HuH-7 (cell line): ENCODE data around the gene DEPDC4.
"Not testable (repeated sequence)": the region's sequence is repeated elsewhere in the genome, so short reads cannot be mapped to it uniquely, and the experiment has no call there.

Experiments
- DNase-seq: peaks from one replicate; pipeline ENCODE4 v3.0.0; 2011; ENCODE audit warnings: low spot score

DEPDC4 gene

DNA sequence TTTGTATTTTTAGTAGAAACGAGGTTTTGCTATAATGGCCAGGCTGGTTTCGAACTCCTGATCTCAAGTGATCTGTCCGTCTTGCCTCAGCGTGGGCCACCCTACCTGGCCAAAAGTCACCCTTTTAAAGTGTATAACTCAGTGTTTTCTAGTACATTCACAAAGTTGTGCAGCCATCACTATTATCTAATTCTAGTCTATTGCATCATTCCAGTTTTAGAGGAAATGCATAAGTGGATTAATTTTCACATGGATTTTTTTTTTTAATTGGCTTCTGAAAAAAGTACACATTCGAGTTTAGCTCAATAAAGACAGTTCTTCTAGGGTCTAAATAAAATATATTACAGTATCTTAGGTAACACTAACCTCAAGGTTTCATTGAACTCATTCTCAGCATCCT, 3.7 kb downstream of the DEPDC4 start:
- no peak for DNase-seq

DNA sequence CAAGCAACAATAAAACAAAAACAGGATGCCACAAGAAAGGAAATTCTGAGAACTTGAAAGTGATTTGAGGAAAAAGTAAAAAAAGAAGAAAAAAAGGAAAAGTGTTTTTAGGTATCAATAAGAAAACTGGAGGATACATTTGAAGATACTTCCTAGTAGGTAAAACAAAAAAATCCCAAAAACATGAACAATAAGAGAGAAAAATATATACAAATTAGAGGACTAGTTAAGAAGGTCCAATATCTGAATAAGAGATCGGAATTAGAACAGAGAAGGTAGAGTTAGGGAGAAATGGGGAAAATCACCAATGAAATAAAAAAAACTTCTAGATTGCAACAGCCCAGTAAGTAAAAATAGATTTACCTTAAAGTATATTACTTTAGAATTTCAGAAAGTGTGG, 8.8 kb downstream of the DEPDC4 start:
- DNase-seq = no peak

DNA sequence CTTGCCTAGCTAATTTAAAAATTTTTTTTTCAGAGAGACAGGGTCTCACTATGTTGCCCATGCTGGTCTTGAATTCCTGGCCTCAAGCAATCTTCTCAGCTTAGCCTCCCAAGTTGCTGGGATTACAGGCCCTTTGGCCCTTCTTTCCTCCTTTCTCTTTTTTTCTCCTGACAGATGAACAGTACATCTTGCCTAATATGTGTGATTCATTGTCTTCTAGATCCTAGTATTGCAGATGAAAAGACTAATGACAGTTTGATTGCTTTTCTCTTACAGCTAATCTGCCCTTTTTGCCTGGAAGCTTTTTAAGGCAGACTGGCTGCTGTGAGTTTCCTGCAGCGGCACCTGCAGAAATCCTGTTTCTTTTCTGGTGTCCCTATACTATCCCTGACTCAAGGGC, 12.0 kb downstream of the DEPDC4 start:
- no peak for DNase-seq

DNA sequence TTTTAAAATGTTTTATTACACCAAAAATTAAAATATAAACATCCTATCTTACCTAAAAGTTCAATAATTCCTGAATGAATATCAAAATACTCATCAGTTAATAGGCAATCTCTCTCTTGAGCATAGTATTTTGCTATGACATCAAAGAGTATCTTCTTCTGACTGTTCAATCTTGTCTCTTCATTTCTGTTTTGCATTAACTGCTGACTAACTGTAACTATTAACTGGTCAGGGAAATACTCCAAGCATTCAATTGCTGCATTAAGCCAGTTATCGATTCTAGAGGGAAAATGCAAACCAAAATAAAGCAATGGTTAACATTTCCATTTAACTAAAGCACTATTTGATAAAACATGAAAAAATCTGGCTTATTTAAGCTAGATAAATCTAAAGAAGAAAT, 13.4 kb downstream of the DEPDC4 start:
- no peak for DNase-seq

DNA sequence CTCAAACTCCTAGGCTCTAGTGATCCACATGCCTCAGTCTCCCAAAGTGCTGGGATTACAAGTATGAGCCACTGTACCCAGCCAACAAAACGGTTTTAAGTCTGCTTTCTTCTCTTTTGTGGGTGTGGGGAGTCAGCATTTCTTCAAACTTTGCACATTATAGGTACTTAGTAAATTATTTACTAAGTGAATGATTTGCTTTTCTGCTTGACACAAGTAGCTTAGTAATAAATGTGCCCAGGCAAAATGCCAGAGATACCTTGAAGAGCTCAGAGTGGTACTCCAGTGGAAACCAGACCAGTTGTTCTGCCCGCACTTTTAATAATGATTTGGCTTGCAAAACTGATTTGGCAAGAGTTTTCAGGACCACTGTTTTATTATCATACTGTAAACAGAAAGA, 15.0 kb downstream of the DEPDC4 start:
- peak; percentile 33 for DNase-seq

DNA sequence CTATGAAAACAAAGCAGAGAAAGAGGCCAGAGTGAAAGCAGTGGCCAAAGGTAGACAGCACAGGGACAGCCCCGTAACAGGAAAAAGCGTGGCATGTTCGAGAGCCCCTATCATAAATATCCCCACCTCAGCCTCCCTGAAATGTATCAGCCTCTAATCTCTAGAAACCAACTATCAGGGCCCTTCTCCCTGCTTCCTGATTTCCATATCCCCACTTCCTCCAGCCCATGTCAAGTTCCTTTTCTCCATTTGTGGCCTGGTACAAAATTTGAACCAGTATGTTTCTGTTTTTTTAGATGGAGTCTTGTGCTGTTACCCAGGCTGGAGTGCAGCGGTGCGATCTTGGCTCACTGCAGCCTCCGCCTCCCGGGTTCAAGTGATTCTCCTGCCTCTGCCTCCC, 16.9 kb downstream of the DEPDC4 start:
- no peak for DNase-seq

DNA sequence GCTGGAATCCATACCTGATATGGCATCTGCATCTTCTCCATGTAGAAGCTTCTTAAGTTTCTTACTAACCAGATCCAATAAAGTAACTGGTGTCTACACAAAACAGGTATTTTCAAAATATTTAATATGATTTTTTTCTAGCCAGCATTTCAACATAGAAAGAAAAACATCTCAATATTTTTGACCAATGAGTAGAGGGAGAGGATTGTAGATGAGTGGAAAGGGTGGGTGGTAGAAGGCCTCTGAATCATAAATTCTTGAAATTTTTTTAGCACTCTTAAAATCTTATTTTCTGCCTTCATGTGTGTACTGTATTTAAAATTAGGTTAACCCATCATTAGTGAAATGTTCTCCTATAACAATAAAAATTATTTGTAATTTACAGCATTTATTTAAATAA, 18.0 kb downstream of the DEPDC4 start:
- DNase-seq = no peak

DNA sequence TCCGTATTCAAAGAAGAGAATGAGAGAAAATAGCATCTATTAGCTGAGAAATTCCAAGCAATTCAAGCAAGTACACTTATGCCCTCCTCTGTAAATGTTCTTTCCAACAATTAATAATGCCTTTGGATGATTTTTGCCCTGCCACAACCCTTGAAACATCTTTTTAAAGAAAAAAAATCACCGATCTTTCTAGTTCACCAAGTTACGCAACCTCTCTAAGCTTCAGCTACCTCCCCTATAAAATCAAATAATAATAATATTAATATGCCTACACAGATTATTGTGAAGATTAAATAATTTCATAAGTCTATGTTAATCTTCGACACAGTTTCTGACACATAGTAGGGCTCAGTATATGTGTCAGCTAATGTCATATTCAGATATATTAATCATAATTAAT, 19.1 kb downstream of the DEPDC4 start:
- no peak for DNase-seq

DNA sequence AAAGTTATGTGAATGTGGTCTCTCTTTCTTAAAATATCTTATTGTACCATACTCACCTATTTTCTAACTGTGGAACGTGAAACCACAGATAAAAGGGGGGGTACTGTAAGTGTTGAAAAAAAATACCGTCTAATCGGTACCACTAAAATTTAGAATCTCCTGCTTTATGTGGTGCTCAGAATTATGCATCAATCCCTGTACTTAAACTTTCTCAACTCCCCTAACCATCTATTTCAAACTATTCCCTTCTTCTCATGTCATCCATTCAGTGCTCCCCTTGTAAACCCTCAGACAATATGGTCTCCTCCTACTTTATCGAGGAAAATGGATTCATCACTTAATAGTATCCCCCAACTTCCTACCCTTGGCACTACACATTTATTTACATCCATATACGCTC, 23.7 kb downstream of the DEPDC4 start:
- DNase-seq = no peak

DNA sequence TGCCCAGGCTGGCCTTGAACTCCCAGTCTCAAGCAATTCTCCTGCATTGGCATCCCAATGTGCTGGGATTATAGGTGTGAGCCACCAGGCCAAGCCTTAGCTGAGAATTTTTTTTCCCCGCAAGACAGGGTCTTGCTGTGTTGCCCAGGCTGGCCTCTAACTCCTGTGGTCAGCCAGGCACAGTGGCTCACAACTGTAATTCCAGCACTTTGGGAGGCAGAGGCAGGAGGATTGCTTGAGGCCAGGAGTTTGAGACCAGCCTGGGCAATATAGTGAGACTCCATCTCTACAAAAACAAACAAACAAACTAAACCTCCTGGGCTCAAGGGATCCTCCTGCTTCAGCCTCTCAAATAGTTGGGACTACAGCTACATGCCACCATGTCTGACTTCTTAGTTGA, 27.3 kb downstream of the DEPDC4 start:
- no peak for DNase-seq

DNA sequence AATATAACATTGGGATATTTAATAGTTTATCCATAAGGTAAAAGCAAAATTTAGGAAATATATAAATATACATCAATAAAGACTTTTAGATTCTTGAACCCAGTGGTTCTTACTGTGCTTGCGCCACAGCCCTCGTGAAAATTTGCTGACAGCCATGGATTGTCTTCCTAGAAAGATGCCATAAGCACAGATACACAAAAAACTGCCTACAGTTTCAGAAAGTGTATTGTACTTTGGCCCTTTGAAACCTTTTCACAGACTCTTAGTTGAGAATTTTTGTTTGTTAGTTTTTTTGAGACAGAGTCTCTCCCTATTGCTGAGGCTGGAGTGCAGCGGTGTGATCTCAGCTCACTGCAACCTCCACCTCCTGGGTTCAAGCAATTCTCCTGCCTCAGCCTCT, 28.1 kb downstream of the DEPDC4 start:
- no peak for DNase-seq

DNA sequence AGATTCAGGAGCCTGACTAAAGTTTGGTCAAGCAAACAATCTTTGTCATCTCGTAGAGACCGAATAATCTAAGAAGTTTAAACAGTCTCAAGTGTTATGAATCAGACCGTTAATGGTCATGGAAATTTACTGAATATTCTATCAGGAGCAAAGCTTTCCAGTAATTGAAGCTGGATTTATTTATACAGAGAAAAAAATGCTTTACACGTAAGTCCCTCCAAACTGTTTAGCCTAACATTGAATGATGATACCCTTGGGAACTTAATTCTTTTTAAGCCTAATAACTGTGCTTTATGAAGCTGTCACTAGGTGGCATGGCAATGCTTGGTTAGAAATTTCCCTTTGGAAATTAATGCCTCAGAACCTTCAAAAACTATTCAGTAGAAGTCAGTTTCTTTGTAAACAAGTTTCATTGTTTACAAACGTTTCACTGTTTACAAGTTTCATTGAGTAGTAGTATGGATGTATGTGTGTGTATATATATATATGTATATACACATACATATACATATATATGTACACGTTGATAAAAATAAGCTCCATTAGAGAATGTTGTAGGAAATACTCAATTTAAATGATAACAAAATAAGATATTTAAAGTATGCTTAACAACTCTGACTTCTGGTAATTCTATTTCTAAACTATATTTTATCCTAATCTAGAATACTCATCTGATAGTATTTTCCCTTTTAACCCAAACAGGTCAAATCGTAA, 32.1 kb downstream of the DEPDC4 start:
- peak; percentile 20 for DNase-seq

DNA sequence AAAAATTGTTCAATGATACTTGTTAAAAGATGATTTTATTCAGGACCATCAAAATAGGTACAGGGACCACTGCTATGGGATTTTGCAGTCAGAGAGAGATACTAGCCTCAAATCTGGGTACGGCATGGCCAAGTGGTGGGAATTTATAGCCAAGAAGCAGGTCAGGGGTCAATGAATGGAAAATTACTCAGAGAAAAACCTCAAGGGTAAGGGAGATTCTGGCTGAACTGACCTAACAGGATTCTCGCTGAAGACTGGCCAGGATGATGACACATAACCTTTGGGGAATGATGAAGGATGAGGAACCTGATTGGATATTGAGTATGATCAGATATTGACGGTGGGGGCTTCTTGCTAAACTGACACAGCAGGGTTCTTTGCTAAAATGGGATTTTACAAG, 32.7 kb downstream of the DEPDC4 start:
- no peak for DNase-seq

DNA sequence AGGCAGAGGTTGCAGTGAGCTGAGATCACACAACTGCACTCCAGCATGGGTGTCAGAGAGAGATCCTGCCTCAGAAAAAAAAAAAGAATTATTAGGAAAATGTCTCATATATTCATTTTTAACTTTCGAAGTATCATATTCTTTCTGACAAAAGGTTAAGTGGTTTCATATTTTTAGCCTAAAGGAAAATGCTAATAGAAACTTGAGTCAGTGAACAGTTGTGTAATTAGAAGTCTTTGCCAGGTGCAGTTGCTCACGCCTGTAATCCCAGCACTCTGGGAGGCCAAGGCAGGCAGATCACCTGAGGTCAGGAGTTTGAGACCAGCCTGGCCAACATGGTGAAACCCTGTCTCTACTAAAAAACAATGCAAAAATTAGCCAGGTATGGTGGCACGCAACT, 35.0 kb downstream of the DEPDC4 start:
- not testable (repeated sequence) for DNase-seq

DNA sequence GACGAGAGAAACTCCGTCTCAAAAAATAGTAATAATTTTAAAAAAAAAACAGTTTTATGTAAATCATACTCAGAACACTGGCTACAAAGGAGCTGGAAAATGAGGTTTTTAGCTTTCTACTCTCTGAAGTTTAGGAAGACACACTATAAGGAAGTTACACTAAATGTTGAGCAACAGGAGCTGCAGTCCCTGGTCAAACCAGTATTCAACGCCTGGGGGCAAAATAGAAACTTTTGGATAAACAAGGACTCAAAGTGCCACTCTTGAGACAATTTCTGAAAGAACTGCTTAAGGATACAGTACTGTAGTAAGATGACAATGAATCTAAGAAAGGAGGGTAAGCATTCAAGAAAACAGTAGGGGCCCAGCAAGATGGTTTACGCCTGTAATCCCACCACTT, 37.0 kb downstream of the DEPDC4 start:
- no peak for DNase-seq

DNA sequence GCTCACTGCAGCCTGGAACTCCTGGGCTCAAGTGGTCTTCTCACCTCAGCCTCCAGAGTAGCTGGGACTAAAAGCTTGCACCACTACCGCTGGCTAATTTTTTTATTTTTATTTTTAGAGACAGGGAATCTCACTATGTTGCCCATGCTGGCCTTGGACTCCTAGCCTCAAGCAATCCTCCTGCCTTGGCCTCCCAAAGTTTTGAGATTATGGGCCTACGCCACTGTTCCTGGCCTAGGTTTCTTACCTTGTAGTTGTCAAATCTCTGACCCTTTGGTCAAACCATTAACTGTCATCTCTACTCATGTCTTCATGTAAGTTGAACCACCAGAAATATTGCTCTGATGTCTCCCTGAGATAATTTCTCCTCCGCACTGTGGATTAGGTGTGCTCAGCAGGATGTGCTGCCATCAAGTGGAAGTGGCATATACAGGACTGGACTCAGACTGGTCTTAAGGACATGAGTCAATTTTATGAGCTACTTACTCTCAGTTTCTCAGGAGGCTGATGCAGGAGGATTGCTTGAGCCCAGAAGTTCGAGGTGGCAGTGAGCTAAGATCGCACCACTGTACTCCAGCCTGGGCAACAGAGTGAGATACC, 37.7 kb downstream of the DEPDC4 start:
- no peak for DNase-seq

DNA sequence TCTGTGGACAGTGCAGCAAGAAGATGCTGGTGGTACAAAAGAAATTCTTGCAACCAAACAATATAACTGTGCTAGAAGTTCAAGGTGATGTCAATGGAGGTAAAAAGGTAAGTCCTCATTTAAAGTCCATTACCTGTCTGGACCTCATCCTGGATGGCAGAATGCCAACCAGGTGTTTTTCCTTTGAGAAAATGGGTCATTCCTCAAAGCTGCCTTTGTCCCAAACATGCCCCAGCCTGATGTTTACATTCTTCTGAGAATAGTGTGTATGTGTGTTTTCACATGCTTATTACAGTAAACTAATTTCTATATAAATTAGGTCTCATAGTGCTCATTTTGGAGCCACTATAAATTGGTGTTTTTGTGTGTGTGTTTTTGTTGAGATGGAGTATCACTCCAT, 41.4 kb downstream of the DEPDC4 start:
- DNase-seq = no peak

DNA sequence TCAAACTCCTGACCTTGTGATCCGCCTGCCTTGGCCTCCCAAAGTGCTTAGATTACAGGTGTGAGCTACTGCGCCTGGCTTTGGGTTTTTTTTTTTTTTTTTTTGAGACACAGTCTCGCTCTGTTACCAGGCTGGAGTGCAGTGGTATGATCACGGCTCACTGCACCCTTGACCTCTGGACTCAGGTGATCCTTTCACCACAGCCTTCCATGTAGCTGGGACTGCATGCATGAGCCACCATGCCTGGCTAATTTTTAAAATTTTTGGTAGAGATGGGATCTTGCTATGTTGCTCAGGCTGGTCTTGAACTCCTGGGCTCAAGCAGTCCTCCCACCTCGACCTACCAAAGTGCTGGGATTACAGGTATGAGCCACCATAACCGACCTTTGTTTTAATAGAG, 44.7 kb downstream of the DEPDC4 start:
- DNase-seq = not testable (repeated sequence)

DNA sequence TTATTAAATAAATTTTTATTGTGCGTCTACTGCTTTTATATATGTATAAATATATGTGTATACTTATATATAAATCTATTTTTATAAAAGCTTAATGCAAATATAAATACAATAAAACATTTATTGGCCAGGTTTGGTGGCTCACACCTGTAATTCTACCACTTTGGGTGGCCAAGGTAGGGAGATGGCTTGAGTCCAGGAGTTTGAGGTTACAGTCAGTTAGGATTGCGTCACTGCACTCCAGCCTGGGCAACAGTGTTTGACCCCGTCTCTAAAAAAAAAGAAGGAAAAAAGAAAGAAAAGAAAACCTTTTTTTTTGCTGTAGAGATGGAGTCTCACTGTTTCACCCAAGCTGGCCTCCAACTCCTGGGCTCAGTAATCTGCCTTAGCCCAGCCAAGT, 45.4 kb downstream of the DEPDC4 start:
- DNase-seq = no peak

DNA sequence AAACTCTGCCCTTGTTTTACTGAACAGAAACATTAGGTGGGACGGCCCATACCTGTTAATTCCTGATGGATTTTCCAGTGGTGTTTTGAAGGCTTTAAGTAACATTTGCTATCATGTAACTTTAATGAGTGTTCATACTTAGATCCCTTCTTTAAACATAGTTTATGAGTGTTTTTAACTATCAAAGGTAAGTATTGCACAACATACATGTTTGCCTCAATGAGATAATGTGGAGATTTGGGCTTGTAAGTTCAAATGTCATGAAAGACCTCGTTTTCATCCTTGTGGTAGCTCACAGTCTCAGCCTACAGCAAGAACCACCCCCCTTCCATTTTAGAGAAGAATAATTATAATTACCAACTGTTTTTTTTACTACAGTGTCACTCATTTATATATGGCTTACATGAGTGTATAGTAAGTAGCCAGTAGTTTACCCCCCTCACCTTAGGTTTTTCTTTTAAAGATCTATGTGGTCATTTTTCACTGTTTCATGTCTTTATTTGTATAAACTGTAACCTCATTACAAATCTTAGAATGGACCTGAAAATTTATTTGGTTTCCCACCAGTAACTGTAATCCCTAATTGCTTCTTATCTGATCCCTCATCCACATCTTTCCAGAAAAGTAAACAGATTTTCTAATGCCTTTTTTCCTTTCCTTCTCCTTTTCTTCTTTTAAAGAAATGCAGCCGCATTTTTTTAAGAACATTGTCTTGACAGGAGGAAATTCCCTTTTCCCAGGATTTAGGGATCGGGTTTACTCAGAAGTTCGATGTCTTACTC, 47.4 kb downstream of the DEPDC4 start:
- DNase-seq = peak; percentile 23

DNA sequence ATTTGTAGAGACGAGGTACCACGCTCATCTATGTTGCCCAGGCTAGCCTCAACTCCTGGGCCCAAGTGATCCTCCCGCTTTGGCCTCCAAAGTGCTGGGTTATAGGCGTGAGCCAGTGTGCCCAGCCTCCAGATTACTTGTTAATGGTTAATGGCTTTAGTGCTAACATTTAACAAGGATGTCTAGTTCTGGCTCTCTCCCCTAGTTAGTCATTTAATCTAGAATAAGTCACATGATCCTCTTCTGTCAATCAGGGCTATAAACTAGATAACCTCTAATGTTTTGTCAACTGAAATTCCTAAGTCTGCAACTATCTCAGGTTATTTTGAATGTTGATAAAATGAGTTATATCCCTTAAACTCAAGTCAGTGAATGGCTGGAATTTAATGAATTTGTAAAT, 50.5 kb downstream of the DEPDC4 start:
- DNase-seq = no peak

DNA sequence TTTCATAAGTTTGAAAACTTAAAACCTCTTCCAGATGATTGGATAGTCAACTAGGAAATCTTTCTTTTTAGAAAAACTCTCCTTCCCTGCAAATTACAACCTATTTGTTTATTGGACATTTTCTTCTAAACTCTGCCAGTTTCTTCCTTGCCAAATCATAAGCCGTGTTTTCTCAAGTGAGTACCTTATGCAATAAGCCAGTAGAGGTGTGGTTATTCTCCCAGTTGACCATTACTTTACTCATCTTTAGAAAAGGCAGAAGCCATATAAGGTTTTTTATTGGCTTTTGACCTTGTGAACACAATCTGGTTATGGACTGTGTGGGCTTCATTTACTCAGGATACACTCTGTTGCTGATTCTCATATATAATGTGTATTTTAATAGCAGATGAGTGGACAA, 51.7 kb downstream of the DEPDC4 start:
- no peak for DNase-seq

DNA sequence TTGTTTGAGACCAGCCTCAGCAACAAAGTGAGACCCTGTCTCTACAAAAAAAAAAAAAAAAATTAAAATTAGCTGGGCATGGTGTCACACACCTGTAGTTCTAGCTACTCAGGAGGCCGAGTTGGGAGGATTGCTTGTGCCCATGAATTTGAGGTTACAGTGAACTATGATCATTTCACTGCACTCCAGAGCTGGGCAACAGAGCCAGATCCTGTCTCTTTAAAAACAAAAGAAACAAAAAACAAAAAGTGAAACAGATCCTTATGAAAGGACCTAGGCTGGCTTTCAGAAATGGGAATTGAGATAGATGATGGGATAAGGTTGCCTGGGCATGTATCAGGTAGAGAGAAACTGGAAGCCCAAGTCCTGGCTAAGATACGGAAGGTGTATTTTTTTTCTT, 52.4 kb downstream of the DEPDC4 start:
- DNase-seq = no peak
